ENCODE results near the gene GTPBP6.

DNA sequence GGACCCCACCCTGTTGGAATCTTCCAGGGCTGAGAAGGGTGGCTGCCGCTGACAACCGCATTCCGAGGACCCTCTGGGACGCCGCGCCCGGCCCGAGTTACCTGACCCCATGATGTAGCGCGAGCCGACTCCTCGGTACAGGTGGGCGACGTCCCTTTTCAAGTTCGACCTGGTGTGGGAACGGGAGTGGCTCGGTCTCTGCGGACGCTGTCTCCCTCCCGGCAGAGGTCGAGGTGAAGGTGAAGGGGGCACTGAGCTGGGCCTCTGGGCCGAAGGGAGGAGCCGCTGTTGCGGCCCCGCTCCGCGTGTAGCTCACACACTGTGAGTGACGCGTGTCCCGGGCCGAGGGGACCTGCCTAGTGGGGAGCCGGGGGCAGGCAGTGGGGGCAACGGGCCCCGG lies 4.5 kb downstream of the GTPBP6 start:
- TF ChIP-seq FOXJ3 (CRISPR knock-in tag; IDR thresholded peaks at IDR 0.05) (no peak), RXRA (IDR thresholded peaks at IDR 0.05; ENCODE audit: borderline replicate concordance, low read depth) (no peak), GABPA (IDR thresholded peaks at IDR 0.05; ENCODE audit: low read depth) (no peak), EP300 (IDR thresholded peaks at IDR 0.05; ENCODE audit: borderline replicate concordance in 1 of 2, low read depth in 1 of 2, low read length in 1 of 2) (no peak), YY1 (IDR thresholded peaks at IDR 0.05; ENCODE audit: low read depth) (no peak), NRF1 (IDR thresholded peaks at IDR 0.05; ENCODE audit: low read depth, low read length) (no peak), JUND (IDR thresholded peaks at IDR 0.05) (no peak), RFX5 (IDR thresholded peaks at IDR 0.05; ENCODE audit: low read length) (no peak), RCOR1 (IDR thresholded peaks at IDR 0.05; ENCODE audit: low read length) (no peak), SIN3A (IDR thresholded peaks at IDR 0.05; ENCODE audit: borderline replicate concordance, low read depth, low read length) (no peak)
- TF ChIP-seq, protein P1, sequence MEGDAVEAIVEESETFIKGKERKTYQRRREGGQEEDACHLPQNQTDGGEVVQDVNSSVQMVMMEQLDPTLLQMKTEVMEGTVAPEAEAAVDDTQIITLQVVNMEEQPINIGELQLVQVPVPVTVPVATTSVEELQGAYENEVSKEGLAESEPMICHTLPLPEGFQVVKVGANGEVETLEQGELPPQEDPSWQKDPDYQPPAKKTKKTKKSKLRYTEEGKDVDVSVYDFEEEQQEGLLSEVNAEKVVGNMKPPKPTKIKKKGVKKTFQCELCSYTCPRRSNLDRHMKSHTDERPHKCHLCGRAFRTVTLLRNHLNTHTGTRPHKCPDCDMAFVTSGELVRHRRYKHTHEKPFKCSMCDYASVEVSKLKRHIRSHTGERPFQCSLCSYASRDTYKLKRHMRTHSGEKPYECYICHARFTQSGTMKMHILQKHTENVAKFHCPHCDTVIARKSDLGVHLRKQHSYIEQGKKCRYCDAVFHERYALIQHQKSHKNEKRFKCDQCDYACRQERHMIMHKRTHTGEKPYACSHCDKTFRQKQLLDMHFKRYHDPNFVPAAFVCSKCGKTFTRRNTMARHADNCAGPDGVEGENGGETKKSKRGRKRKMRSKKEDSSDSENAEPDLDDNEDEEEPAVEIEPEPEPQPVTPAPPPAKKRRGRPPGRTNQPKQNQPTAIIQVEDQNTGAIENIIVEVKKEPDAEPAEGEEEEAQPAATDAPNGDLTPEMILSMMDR (IDR thresholded peaks at IDR 0.05), result no peak
- TF ChIP-seq, protein P2, sequence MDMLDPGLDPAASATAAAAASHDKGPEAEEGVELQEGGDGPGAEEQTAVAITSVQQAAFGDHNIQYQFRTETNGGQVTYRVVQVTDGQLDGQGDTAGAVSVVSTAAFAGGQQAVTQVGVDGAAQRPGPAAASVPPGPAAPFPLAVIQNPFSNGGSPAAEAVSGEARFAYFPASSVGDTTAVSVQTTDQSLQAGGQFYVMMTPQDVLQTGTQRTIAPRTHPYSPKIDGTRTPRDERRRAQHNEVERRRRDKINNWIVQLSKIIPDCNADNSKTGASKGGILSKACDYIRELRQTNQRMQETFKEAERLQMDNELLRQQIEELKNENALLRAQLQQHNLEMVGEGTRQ (IDR thresholded peaks at IDR 0.05; ENCODE audit: borderline replicate concordance, low read depth, low read length), result no peak
- TF ChIP-seq, protein P3, sequence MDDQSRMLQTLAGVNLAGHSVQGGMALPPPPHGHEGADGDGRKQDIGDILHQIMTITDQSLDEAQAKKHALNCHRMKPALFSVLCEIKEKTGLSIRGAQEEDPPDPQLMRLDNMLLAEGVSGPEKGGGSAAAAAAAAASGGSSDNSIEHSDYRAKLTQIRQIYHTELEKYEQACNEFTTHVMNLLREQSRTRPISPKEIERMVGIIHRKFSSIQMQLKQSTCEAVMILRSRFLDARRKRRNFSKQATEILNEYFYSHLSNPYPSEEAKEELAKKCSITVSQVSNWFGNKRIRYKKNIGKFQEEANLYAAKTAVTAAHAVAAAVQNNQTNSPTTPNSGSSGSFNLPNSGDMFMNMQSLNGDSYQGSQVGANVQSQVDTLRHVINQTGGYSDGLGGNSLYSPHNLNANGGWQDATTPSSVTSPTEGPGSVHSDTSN (IDR thresholded peaks at IDR 0.05), result no peak
